Mucosa of descending colon (tissue), 3 donors: Measurements from ENCODE around the gene RPL37A. TPM values are rescaled to one million over a fixed set of nuclear protein-coding genes. Genes with fewer than 3 reads are reported as not detected.

Experiments used
- ATAC-seq: fragments of 200-7000 bp; cut with Tn5 transposase; one replicate; pipeline ENCODE4 v1.9.1; 2020; ENCODE audit warnings: mild to moderate bottlenecking, moderate library complexity
- DNase-seq, 3 donors: peaks; one replicate each; pipeline ENCODE4 v3.0.0-alpha.2; 2020
- H3K36me3 ChIP-seq: fragments of 200-600 bp; one replicate; pipeline ENCODE4 v1.8.0; 2021; ENCODE audit warnings: low read depth, mild to moderate bottlenecking
- H3K4me1 ChIP-seq: fragments of 200-600 bp; one replicate; pipeline ENCODE4 v1.8.0; 2021; ENCODE audit warnings: low read depth, mild to moderate bottlenecking
- H3K4me3 ChIP-seq: fragments of 200-600 bp; one replicate; pipeline ENCODE4 v1.8.0; 2021; ENCODE audit warnings: mild to moderate bottlenecking
- H3K9me3 ChIP-seq: fragments of 200-600 bp; one replicate; pipeline ENCODE4 v1.8.0; 2021; ENCODE audit warnings: mild to moderate bottlenecking
- intact Hi-C, 2 donors: fragments of 100-400 bp; cut with DNase I in 1 of 2; cut with micrococcal nuclease in 1 of 2; formaldehyde crosslinking; loops; one replicate each; pipeline versions ENCODE4 v1.11.0 to v1.11.1; 2022; cut with DNase I, micrococcal nuclease
- total RNA-seq, 3 donors: library from RNA; stranded (reverse); fragmentation: NEBNext Ultra II Directional in 2 of 3; extraction: Animal tissue kit (Norgen Biotek cat#: 25700) in 2 of 3; gene quantifications; one replicate each; pipeline versions ENCODE4 v1.2.1 to v1.2.4, GENCODE V29; 2021 to 2023
- TF ChIP-seq, protein P1 (sequence below): fragments of 200-600 bp; IDR thresholded peaks from one replicate; pipeline ENCODE4 v1.8.0; 2022; ENCODE audit warnings: antibody characterized with exemption, mild to moderate bottlenecking
- donor health status: DM: no; HTN: no; CAD: no; lungs with moderate emphysema.
- donor health status: DM: no; HTN: no; CAD: no.
- donor health status: DM: no; HTN: yes; CAD: no.

The RPL37A gene
- total RNA-seq, 3 donors from 2014 or later, result 1,908 to 2,059 (median 1,949) TPM

DNA sequence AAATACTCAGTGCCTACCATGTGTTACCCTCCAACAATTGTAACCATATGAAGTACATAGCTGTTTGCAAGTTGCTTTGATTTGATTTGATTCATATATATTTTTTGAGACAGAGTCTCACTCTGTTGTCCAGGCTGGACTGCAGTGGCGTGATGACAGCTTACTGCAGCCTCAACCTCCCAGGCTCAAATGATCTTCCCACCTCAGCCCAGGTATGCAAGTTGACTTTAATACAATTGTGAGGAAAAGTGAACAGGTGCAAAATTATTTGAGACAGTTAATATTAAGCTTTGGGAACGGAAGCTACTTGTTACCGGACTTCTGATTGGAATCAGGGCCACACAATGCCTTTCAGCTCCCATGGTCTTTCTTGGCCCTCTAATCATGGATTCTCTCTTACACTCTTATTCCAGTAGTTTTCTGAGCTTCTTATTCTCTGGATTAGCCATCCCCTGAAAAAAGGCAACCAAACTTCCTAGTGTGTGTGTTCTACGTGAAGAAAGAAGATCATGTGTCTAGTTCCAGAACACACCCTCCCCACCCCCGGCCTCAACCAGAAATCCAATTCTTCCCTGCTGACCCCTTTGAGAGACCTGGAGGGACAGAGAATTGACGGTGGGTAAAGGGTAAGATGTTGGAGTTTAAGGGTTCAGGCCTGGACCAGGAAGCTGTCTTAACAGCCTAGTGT lies 1.1 kb upstream of the RPL37A start:
- no peaks in the 10 kb centered on the region for H3K36me3 ChIP-seq
- H3K9me3 ChIP-seq, result no peaks in the 10 kb centered on the region
- H3K4me1 ChIP-seq, result peaks cover 29% of the 10 kb centered on the region
- H3K4me3 ChIP-seq, result no peak overlapping the region
- intact Hi-C loops, result no loop called here
- no peak for ATAC-seq
- TF ChIP-seq, protein P1, sequence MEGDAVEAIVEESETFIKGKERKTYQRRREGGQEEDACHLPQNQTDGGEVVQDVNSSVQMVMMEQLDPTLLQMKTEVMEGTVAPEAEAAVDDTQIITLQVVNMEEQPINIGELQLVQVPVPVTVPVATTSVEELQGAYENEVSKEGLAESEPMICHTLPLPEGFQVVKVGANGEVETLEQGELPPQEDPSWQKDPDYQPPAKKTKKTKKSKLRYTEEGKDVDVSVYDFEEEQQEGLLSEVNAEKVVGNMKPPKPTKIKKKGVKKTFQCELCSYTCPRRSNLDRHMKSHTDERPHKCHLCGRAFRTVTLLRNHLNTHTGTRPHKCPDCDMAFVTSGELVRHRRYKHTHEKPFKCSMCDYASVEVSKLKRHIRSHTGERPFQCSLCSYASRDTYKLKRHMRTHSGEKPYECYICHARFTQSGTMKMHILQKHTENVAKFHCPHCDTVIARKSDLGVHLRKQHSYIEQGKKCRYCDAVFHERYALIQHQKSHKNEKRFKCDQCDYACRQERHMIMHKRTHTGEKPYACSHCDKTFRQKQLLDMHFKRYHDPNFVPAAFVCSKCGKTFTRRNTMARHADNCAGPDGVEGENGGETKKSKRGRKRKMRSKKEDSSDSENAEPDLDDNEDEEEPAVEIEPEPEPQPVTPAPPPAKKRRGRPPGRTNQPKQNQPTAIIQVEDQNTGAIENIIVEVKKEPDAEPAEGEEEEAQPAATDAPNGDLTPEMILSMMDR, result no peak
- DNase-seq, result peak in 1 of 3 donors; percentile 27

DNA sequence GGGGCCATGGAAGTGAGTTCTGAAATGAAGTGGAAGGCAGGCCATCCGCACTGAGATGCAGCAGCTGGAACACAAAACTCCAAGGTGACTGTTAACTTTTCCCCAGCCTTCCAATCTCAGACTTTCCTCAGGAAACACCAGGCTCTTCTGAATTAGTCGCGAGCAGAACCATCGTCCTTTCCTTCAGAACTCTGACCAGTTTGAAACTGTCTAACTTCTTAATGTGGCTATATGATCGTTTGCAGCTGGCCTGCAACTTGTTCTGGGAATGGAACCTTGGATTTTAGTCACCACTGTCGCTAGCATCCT lies 620 bp upstream of the RPL37A start:
- DNase-seq, result no peak
- H3K9me3 ChIP-seq, result no peaks in the 10 kb centered on the region
- intact Hi-C loops, result no loop called here
- TF ChIP-seq, protein P1, result no peak
- H3K36me3 ChIP-seq, result no peaks in the 10 kb centered on the region
- peaks cover 33% of the 10 kb centered on the region for H3K4me1 ChIP-seq
- no peak overlapping the region for H3K4me3 ChIP-seq
- no peak for ATAC-seq

DNA sequence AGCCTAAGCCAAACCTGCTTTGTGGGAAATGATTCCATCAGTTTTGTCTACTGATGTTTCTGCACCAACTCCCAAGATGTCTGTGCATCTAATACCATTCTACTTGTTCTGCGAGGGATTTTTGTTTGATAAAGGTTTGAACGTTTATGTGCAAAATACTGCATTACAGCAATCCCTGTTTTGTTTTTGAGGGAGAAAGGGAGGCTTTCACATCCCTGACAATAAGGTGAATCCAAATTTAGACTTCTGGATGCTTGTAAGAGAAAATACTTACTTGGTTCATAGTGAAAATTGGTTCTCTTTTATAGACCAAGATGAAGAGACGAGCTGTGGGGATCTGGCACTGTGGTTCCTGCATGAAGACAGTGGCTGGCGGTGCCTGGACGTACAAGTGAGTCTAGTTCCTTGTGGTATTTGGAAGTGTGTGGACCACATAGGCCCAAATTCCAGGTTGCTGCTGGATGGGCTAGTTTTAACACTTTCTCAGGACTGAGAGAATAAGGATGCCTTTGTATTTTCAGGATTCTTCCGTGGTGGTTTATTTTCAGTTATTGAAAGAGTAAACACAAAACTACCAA lies 1.1 kb downstream of the RPL37A start:
- intact Hi-C loops, result no loop called here
- no peaks in the 10 kb centered on the region for H3K36me3 ChIP-seq
- H3K9me3 ChIP-seq, result no peaks in the 10 kb centered on the region
- no peak for ATAC-seq
- TF ChIP-seq, protein P1, result no peak
- peak in 1 of 3 donors; percentile 24 for DNase-seq
- H3K4me3 ChIP-seq, result peak overlapping the region; percentile 33
- H3K4me1 ChIP-seq, result peaks cover 41% of the 10 kb centered on the region

DNA sequence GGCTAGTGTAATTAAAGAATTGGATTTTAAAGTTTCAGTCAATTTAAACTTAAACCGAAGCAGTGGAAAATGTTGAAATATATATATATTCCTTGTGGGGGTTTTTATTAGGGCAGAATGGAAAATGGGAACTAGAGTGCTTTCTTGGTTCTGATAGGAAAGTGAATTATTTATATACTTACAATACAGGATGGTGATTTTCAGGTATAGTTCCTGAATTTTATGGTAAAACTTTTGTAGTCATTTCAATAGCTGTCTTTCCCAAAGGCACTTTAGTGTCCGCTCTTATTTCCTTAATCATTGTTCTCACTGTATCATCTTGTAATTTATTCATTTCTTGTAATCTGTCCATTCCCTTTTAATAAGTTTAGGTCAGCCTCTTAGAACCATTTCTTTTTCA lies 1.9 kb downstream of the RPL37A start:
- Histone ChIP-seq H3K4me3 (no peak overlapping the region), H3K36me3 (no peaks in the 10 kb centered on the region), H3K4me1 (peaks cover 41% of the 10 kb centered on the region), H3K9me3 (no peaks in the 10 kb centered on the region)
- TF ChIP-seq, protein P1, result no peak
- ATAC-seq (no peak), DNase-seq (no peak)
- intact Hi-C loops, result no loop called here

DNA sequence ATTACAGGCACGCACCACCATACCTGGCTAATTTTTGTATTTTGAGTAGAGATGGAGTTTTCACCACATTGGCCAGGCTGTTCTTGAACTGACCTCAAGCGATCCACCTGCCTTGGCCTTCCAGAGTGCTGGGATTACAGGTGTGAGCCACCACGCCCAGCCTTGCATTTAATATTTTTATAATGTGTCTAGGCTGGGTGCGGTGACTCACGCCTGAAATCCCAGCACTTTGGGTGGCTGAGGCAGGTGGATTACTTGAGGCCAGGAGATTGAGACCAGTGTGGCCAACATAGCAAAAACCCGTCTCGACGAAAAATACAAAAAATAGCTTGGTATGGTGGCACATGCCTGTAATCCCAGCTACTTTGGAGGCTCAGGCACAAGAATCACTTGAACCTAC lies 3.2 kb downstream of the RPL37A start:
- H3K36me3 ChIP-seq, result no peaks in the 10 kb centered on the region

More for the DNA sequence above, 3.2 kb downstream of the RPL37A start:
- H3K9me3 ChIP-seq, result no peaks in the 10 kb centered on the region
- TF ChIP-seq, protein P1, result no peak
- intact Hi-C loops, result no loop called here
- ATAC-seq, result peak; percentile 28
- peak; percentile 47 to 50 (median 47) for DNase-seq
- peaks cover 41% of the 10 kb centered on the region for H3K4me1 ChIP-seq
- H3K4me3 ChIP-seq, result no peak overlapping the region
